Measurements from ENCODE around the gene KCNK7.

KCNK7 gene

GRCh38 chr11:65637794-65638419 lies 42.3 kb upstream of the KCNK7 start, which contains the start of gene SIPA1:
SIPA1 (plus strand) TSS chr11:65638101; CDS start chr11:65640922, 2,821 bp downstream.
- TF ChIP-seq POLR2A (IDR thresholded peaks at IDR 0.05; ENCODE audit: low read depth, low read length), result peak; percentile 47; the same call in 1 of the 2 replicates
- 0 out of 2 replicates have a peak, but pooled peaks have one; percentile 7 for TF ChIP-seq TAF1 (IDR thresholded peaks at IDR 0.05; ENCODE audit: low read depth, low read length)
- no peak for TF ChIP-seq SPI1 (IDR thresholded peaks at IDR 0.05; ENCODE audit: low read depth, low read length)
- TF ChIP-seq POLR2AphosphoS5 (IDR thresholded peaks at IDR 0.05; ENCODE audit: low read depth, low read length), result peak; percentile 77
- DNase-seq (ENCODE audit: insufficient read length, low spot score), result peak; percentile 90
- no peak for FAIRE-seq

- DNase-seq (ENCODE audit: insufficient read length, low spot score) (no peak), FAIRE-seq (no peak)
- TF ChIP-seq PAX5 (IDR thresholded peaks at IDR 0.05; ENCODE audit: insufficient read depth, low read length, severe bottlenecking), result no peak
- no peak for TF ChIP-seq POLR2A (IDR thresholded peaks at IDR 0.05; ENCODE audit: low read depth, low read length)
- TF ChIP-seq SPI1 (IDR thresholded peaks at IDR 0.05; ENCODE audit: low read depth, low read length), result no peak
- no peak for TF ChIP-seq POU2F2 (IDR thresholded peaks at IDR 0.05; ENCODE audit: low read depth, low read length)
- TF ChIP-seq POLR2AphosphoS5 (IDR thresholded peaks at IDR 0.05; ENCODE audit: low read depth, low read length), result no peak
- TF ChIP-seq TAF1 (IDR thresholded peaks at IDR 0.05; ENCODE audit: low read depth, low read length), result no peak
Observed at GRCh38 chr11:65637032-65637557, 41.5 kb upstream of the KCNK7 start.

- FAIRE-seq (no peak), DNase-seq (ENCODE audit: insufficient read length, low spot score) (no peak)
- TF ChIP-seq POLR2A (IDR thresholded peaks at IDR 0.05; ENCODE audit: low read depth, low read length) (no peak), POU2F2 (IDR thresholded peaks at IDR 0.05; ENCODE audit: low read depth, low read length) (no peak), SPI1 (IDR thresholded peaks at IDR 0.05; ENCODE audit: low read depth, low read length) (no peak), TAF1 (IDR thresholded peaks at IDR 0.05; ENCODE audit: low read depth, low read length) (no peak), POLR2AphosphoS5 (IDR thresholded peaks at IDR 0.05; ENCODE audit: low read depth, low read length) (no peak), PAX5 (IDR thresholded peaks at IDR 0.05; ENCODE audit: insufficient read depth, low read length, severe bottlenecking) (no peak)
Observed at GRCh38 chr11:65636108-65637031, 40.8 kb upstream of the KCNK7 start.

GRCh38 chr11:65634905-65635731 lies 39.5 kb upstream of the KCNK7 start:
- FAIRE-seq (no peak), DNase-seq (ENCODE audit: insufficient read length, low spot score) (no peak)
- TF ChIP-seq POLR2AphosphoS5 (IDR thresholded peaks at IDR 0.05; ENCODE audit: low read depth, low read length) (no peak), POLR2A (IDR thresholded peaks at IDR 0.05; ENCODE audit: low read depth, low read length) (no peak; the same call in 1 of the 2 replicates), TAF1 (IDR thresholded peaks at IDR 0.05; ENCODE audit: low read depth, low read length) (no peak), PAX5 (IDR thresholded peaks at IDR 0.05; ENCODE audit: insufficient read depth, low read length, severe bottlenecking) (no peak), SPI1 (IDR thresholded peaks at IDR 0.05; ENCODE audit: low read depth, low read length) (no peak), POU2F2 (IDR thresholded peaks at IDR 0.05; ENCODE audit: low read depth, low read length) (no peak)

- no peak for DNase-seq (ENCODE audit: insufficient read length, low spot score)
- no peak for FAIRE-seq
- TF ChIP-seq POLR2AphosphoS5 (IDR thresholded peaks at IDR 0.05; ENCODE audit: low read depth, low read length) (0 out of 2 replicates have a peak, but pooled peaks have one; percentile 3), PAX5 (IDR thresholded peaks at IDR 0.05; ENCODE audit: insufficient read depth, low read length, severe bottlenecking) (no peak), POU2F2 (IDR thresholded peaks at IDR 0.05; ENCODE audit: low read depth, low read length) (no peak)
Observed at GRCh38 chr11:65634440-65634839, 38.8 kb upstream of the KCNK7 start.

GRCh38 chr11:65634109-65634436 lies 38.5 kb upstream of the KCNK7 start:
- FAIRE-seq (no peak), DNase-seq (ENCODE audit: insufficient read length, low spot score) (no peak)
- TF ChIP-seq POLR2A (IDR thresholded peaks at IDR 0.05; ENCODE audit: low read depth, low read length), result no peak
- no peak for TF ChIP-seq PAX5 (IDR thresholded peaks at IDR 0.05; ENCODE audit: insufficient read depth, low read length, severe bottlenecking)
- no peak for TF ChIP-seq POU2F2 (IDR thresholded peaks at IDR 0.05; ENCODE audit: low read depth, low read length)
- TF ChIP-seq TAF1 (IDR thresholded peaks at IDR 0.05; ENCODE audit: low read depth, low read length), result no peak

- TF ChIP-seq POLR2AphosphoS5 (IDR thresholded peaks at IDR 0.05; ENCODE audit: low read depth, low read length), result no peak
- FAIRE-seq (no peak), DNase-seq (ENCODE audit: insufficient read length, low spot score) (no peak)
Observed at GRCh38 chr11:65633390-65634108, 37.9 kb upstream of the KCNK7 start.

- TF ChIP-seq POLR2AphosphoS5 (IDR thresholded peaks at IDR 0.05; ENCODE audit: low read depth, low read length) (no peak), PAX5 (IDR thresholded peaks at IDR 0.05; ENCODE audit: insufficient read depth, low read length, severe bottlenecking) (no peak), POU2F2 (IDR thresholded peaks at IDR 0.05; ENCODE audit: low read depth, low read length) (no peak), POLR2A (IDR thresholded peaks at IDR 0.05; ENCODE audit: low read depth, low read length) (no peak), SPI1 (IDR thresholded peaks at IDR 0.05; ENCODE audit: low read depth, low read length) (no peak), TAF1 (IDR thresholded peaks at IDR 0.05; ENCODE audit: low read depth, low read length) (no peak)
- no peak for FAIRE-seq
Observed at GRCh38 chr11:65630215-65630614, 34.6 kb upstream of the KCNK7 start.

GRCh38 chr11:65629579-65629978 lies 34.0 kb upstream of the KCNK7 start:
- TF ChIP-seq POLR2A (IDR thresholded peaks at IDR 0.05; ENCODE audit: low read depth, low read length) (no peak), POLR2AphosphoS5 (IDR thresholded peaks at IDR 0.05; ENCODE audit: low read depth, low read length) (no peak), POU2F2 (IDR thresholded peaks at IDR 0.05; ENCODE audit: low read depth, low read length) (no peak), TAF1 (IDR thresholded peaks at IDR 0.05; ENCODE audit: low read depth, low read length) (no peak), PAX5 (IDR thresholded peaks at IDR 0.05; ENCODE audit: insufficient read depth, low read length, severe bottlenecking) (no peak), SPI1 (IDR thresholded peaks at IDR 0.05; ENCODE audit: low read depth, low read length) (no peak)
- no peak for DNase-seq (ENCODE audit: insufficient read length, low spot score)
- FAIRE-seq, result no peak

More at GRCh38 chr11:65630215-65630614, 34.6 kb upstream of the KCNK7 start:
- DNase-seq (ENCODE audit: insufficient read length, low spot score), result no peak

All from GM12891 (cell line).